Activated naive CD4-positive, alpha-beta T cell treated with anti-CD3 and anti-CD28 coated beads, Interleukin-2, amount 10 ng/mL, durations not matched to agents 7 days and 5 days (primary cell): ENCODE measurements around the gene SIT1.
A peak's percentile ranks its signal among the peaks of the same experiment; 100 is the strongest.

ENCODE experiments used
- CTCF ChIA-PET: fragments of 350-600 bp; sonication (Branson Sonifier 250); formaldehyde crosslinking; loops from one replicate; lab custom pipeline; 2021; ENCODE audit warnings: antibody characterized with exemption; lab: Charles Lee
- DNase-seq: peaks from one replicate; pipeline ENCODE4 v3.0.0-alpha.2; 2020
- H3K27ac Mint-ChIP-seq: one replicate; pipeline ENCODE4 v1.8.0; 2021; ENCODE audit warnings: mild to moderate bottlenecking, moderate library complexity, mixed read lengths
- H3K27me3 Mint-ChIP-seq: one replicate; pipeline ENCODE4 v1.8.0; 2021; ENCODE audit warnings: mild to moderate bottlenecking, mixed read lengths
- H3K36me3 Mint-ChIP-seq: one replicate; pipeline ENCODE4 v1.8.0; 2021; ENCODE audit warnings: mixed read lengths
- H3K4me1 Mint-ChIP-seq: one replicate; pipeline ENCODE4 v1.8.0; 2021; ENCODE audit warnings: mixed read lengths
- H3K4me3 Mint-ChIP-seq: one replicate; pipeline ENCODE4 v1.8.0; 2021; ENCODE audit warnings: mild to moderate bottlenecking, moderate library complexity, mixed read lengths
- H3K9me3 Mint-ChIP-seq: one replicate; pipeline ENCODE4 v1.8.0; 2021; ENCODE audit warnings: mixed read lengths

Gene SIT1

GRCh38 chr9:35662437-35662836 lies 11.7 kb upstream of the SIT1 start:
- Mint-ChIP-seq H3K27me3 (peaks cover 10% of the 10 kb centered on the region), H3K27ac (peak overlapping the region; percentile 86), H3K4me3 (peak overlapping the region; percentile 56), H3K36me3 (peaks cover 39% of the 10 kb centered on the region), H3K4me1 (peaks cover 82% of the 10 kb centered on the region), H3K9me3 (peaks cover under 1% of the 10 kb centered on the region)
- CTCF ChIA-PET = interaction anchor here (1.1 to 13.6 kb wide), 6 partner anchors 15 to 220 kb away, joined by 3 to 96 read pairs (median 27); partner anchors contain the start of gene SIT1
- DNase-seq = no peak

GRCh38 chr9:35661756-35662350 lies 11.1 kb upstream of the SIT1 start:
- peak; percentile 41 for DNase-seq
- Mint-ChIP-seq H3K4me1 (peaks cover 88% of the 10 kb centered on the region), H3K36me3 (peaks cover 39% of the 10 kb centered on the region), H3K4me3 (peak overlapping the region; percentile 56), H3K27me3 (peaks cover 12% of the 10 kb centered on the region), H3K27ac (peak overlapping the region; percentile 86), H3K9me3 (no peaks in the 10 kb centered on the region)
- CTCF ChIA-PET = interaction anchor here (1.1 to 13.6 kb wide), 11 partner anchors 14 to 220 kb away, joined by 3 to 96 read pairs (median 5); partner anchors contain the start of genes GBA2, RGP1 and SIT1

- no peak for DNase-seq
- Mint-ChIP-seq H3K27me3 (peaks cover 18% of the 10 kb centered on the region), H3K27ac (peak overlapping the region; percentile 70), H3K4me1 (peaks cover 89% of the 10 kb centered on the region), H3K9me3 (no peaks in the 10 kb centered on the region), H3K4me3 (no peak overlapping the region), H3K36me3 (peaks cover 39% of the 10 kb centered on the region)
- CTCF ChIA-PET = interaction anchor here (1.0 to 13.6 kb wide), 10 partner anchors 13 to 87 kb away, joined by 3 to 96 read pairs (median 6); partner anchors contain the start of genes GBA2, RGP1 and SIT1
Observed at GRCh38 chr9:35660966-35661415, 10.3 kb upstream of the SIT1 start.

- CTCF ChIA-PET = interaction anchor here (0.6 to 13.6 kb wide), 14 partner anchors 10 to 131 kb away, joined by 3 to 96 read pairs (median 10); partner anchors contain the start of genes CD72, CREB3, SIT1 and TLN1
- H3K27ac Mint-ChIP-seq = peak overlapping the region; percentile 80
- no peak for DNase-seq
- H3K4me3 Mint-ChIP-seq = peak overlapping the region; percentile 81
- H3K9me3 Mint-ChIP-seq = no peaks in the 10 kb centered on the region
- H3K27me3 Mint-ChIP-seq = peaks cover 18% of the 10 kb centered on the region
- H3K36me3 Mint-ChIP-seq = peaks cover 39% of the 10 kb centered on the region
- peaks cover 83% of the 10 kb centered on the region for H3K4me1 Mint-ChIP-seq
Observed at GRCh38 chr9:35659340-35659739, 8.6 kb upstream of the SIT1 start.

GRCh38 chr9:35658968-35659220 lies 8.2 kb upstream of the SIT1 start:
- peaks cover 18% of the 10 kb centered on the region for H3K27me3 Mint-ChIP-seq
- H3K27ac Mint-ChIP-seq = peak overlapping the region; percentile 80
- no peaks in the 10 kb centered on the region for H3K9me3 Mint-ChIP-seq
- CTCF ChIA-PET = interaction anchor here (0.6 to 13.6 kb wide), 15 partner anchors 11 to 179 kb away, joined by 3 to 96 read pairs (median 9); partner anchors contain the start of genes CD72, CREB3, SIT1 and TLN1
- peaks cover 39% of the 10 kb centered on the region for H3K36me3 Mint-ChIP-seq
- no peak for DNase-seq
- H3K4me1 Mint-ChIP-seq = peaks cover 79% of the 10 kb centered on the region
- peak overlapping the region; percentile 81 for H3K4me3 Mint-ChIP-seq

GRCh38 chr9:35658137-35658967 lies 7.6 kb upstream of the SIT1 start, which contains the start of gene CCDC107:
TSS of gene CCDC107 (plus strand) at chr9:35658292. CDS start at chr9:35658380, 88 bp downstream.
- Mint-ChIP-seq H3K27me3 (peaks cover 18% of the 10 kb centered on the region), H3K9me3 (no peaks in the 10 kb centered on the region), H3K36me3 (peaks cover 39% of the 10 kb centered on the region), H3K4me1 (peaks cover 73% of the 10 kb centered on the region), H3K4me3 (peak within 1 kb of the TSS; percentile 81), H3K27ac (peak within 1 kb of the TSS; percentile 96)
- CTCF ChIA-PET = interaction anchor here (0.6 to 13.6 kb wide), 23 partner anchors 9 to 180 kb away, joined by 3 to 96 read pairs (median 4); partner anchors contain the start of genes CD72, CREB3, GBA2 and RGP1
- DNase-seq = peak; percentile 85

GRCh38 chr9:35657546-35658136 lies 6.9 kb upstream of the SIT1 start, which contains the start of gene RMRP:
TSS of gene RMRP (minus strand) at chr9:35658019.
- H3K36me3 Mint-ChIP-seq = peaks cover 38% of the 10 kb centered on the region
- peaks cover 69% of the 10 kb centered on the region for H3K4me1 Mint-ChIP-seq
- DNase-seq = peak; percentile 91
- peak within 1 kb of the TSS; percentile 81 for H3K4me3 Mint-ChIP-seq
- no peaks in the 10 kb centered on the region for H3K9me3 Mint-ChIP-seq
- H3K27me3 Mint-ChIP-seq = peaks cover 18% of the 10 kb centered on the region
- peak within 1 kb of the TSS; percentile 96 for H3K27ac Mint-ChIP-seq
- CTCF ChIA-PET = interaction anchor here (0.6 to 13.6 kb wide), 20 partner anchors 10 to 181 kb away, joined by 3 to 96 read pairs (median 4); partner anchors contain the start of genes CD72, CREB3, GBA2 and RGP1

GRCh38 chr9:35656831-35657545 lies 6.3 kb upstream of the SIT1 start:
- H3K36me3 Mint-ChIP-seq = peaks cover 31% of the 10 kb centered on the region
- CTCF ChIA-PET = interaction anchor here (0.6 to 13.6 kb wide), 10 partner anchors 9 to 169 kb away, joined by 3 to 96 read pairs (median 8); partner anchors contain the start of genes CREB3, GBA2, RGP1 and SIT1
- H3K27ac Mint-ChIP-seq = peak overlapping the region; percentile 96
- no peaks in the 10 kb centered on the region for H3K9me3 Mint-ChIP-seq
- H3K4me3 Mint-ChIP-seq = peak overlapping the region; percentile 81
- no peak for DNase-seq
- H3K4me1 Mint-ChIP-seq = peaks cover 68% of the 10 kb centered on the region
- peaks cover 18% of the 10 kb centered on the region for H3K27me3 Mint-ChIP-seq

- H3K4me3 Mint-ChIP-seq = no peak overlapping the region
- H3K4me1 Mint-ChIP-seq = peaks cover 68% of the 10 kb centered on the region
- no peak for DNase-seq
- peak overlapping the region; percentile 96 for H3K27ac Mint-ChIP-seq
- CTCF ChIA-PET = interaction anchor here (0.9 to 13.6 kb wide), 6 partner anchors 9 to 76 kb away, joined by 3 to 96 read pairs (median 23); partner anchors contain the start of genes CREB3, SIT1 and TLN1
- H3K9me3 Mint-ChIP-seq = no peaks in the 10 kb centered on the region
- peaks cover 27% of the 10 kb centered on the region for H3K36me3 Mint-ChIP-seq
- peaks cover 18% of the 10 kb centered on the region for H3K27me3 Mint-ChIP-seq
Observed at GRCh38 chr9:35656348-35656747, 5.6 kb upstream of the SIT1 start.

GRCh38 chr9:35653611-35654010 lies 2.9 kb upstream of the SIT1 start:
- CTCF ChIA-PET = interaction anchor here (1.0 to 13.6 kb wide), 2 partner anchors 43 to 97 kb away, joined by 3 to 96 read pairs; no protein-coding TSS in a partner anchor
- DNase-seq = no peak
- H3K4me3 Mint-ChIP-seq = no peak overlapping the region

GRCh38 chr9:35652829-35653209 lies 2.1 kb upstream of the SIT1 start:
- Mint-ChIP-seq H3K27me3 (peaks cover 12% of the 10 kb centered on the region), H3K27ac (no peak overlapping the region), H3K4me3 (no peak overlapping the region), H3K4me1 (peaks cover 63% of the 10 kb centered on the region), H3K36me3 (peaks cover 27% of the 10 kb centered on the region), H3K9me3 (no peaks in the 10 kb centered on the region)
- no peak for DNase-seq
- CTCF ChIA-PET = interaction anchor here (1.0 kb wide), 1 partner anchor 97 kb away, joined by 3 read pairs; no protein-coding TSS in a partner anchor

More at GRCh38 chr9:35653611-35654010, 2.9 kb upstream of the SIT1 start:
- Mint-ChIP-seq H3K27me3 (peaks cover 17% of the 10 kb centered on the region), H3K27ac (no peak overlapping the region), H3K9me3 (no peaks in the 10 kb centered on the region), H3K36me3 (peaks cover 21% of the 10 kb centered on the region), H3K4me1 (peaks cover 57% of the 10 kb centered on the region)

- Mint-ChIP-seq H3K4me3 (peak overlapping the region; percentile 97), H3K27me3 (peaks cover 7% of the 10 kb centered on the region), H3K27ac (peak overlapping the region; percentile 62), H3K9me3 (no peaks in the 10 kb centered on the region), H3K4me1 (peaks cover 63% of the 10 kb centered on the region), H3K36me3 (peaks cover 27% of the 10 kb centered on the region)
- CTCF ChIA-PET = interaction anchor here (1.1 to 10.3 kb wide), 3 partner anchors 36 to 44 kb away, joined by 3 to 81 read pairs (median 11); partner anchors contain the start of gene CD72
- DNase-seq = no peak
Observed at GRCh38 chr9:35651956-35652828, 1.5 kb upstream of the SIT1 start.
